HUES48 (cell line): ENCODE data around the gene SOX21.
"Not testable (repeated sequence)": the region's sequence is repeated elsewhere in the genome, so short reads cannot be mapped to it uniquely, and the experiment has no call there.

Experiments used
- H3K27ac ChIP-seq: one replicate; pipeline ENCODE4 v1.7.0; 2013; ENCODE audit warnings: low read depth, low read length, inconsistent platforms
- H3K27me3 ChIP-seq: 2 replicates; pipeline ENCODE4 v1.6.1; 2013; ENCODE audit warnings: mild to moderate bottlenecking, low read length; ENCODE audit not compliant: control insufficient read depth, insufficient read depth
- H3K36me3 ChIP-seq: 2 replicates; pipeline ENCODE4 v1.6.1; 2013; ENCODE audit warnings: low read length; ENCODE audit not compliant: control insufficient read depth, insufficient read depth
- H3K4me1 ChIP-seq: 2 replicates; pipeline ENCODE4 v1.6.1; 2013; ENCODE audit warnings: mild to moderate bottlenecking, low read length; ENCODE audit not compliant: control insufficient read depth, insufficient read depth
- H3K4me3 ChIP-seq: 2 replicates; pipeline ENCODE4 v1.5.1; 2013; ENCODE audit warnings: mild to moderate bottlenecking, low read depth, low read length
- H3K9ac ChIP-seq: 2 replicates; pipeline ENCODE4 v1.6.1; 2013; ENCODE audit warnings: mild to moderate bottlenecking, low read depth, low read length, moderate library complexity
- H3K9me3 ChIP-seq: 2 replicates; pipeline ENCODE4 v1.6.1; 2013; ENCODE audit warnings: low read length; ENCODE audit not compliant: control insufficient read depth, insufficient read depth

SOX21 gene

GRCh38 chr13:94718697-94719096 lies 6.4 kb upstream of the SOX21 start:
- H3K36me3 ChIP-seq, H3K9ac ChIP-seq, H3K27ac ChIP-seq, H3K9me3 ChIP-seq, H3K4me3 ChIP-seq: not testable (repeated sequence)
- peaks cover 25% of the 10 kb centered on the region for H3K27me3 ChIP-seq
- H3K4me1 ChIP-seq: peaks cover 37% of the 10 kb centered on the region

DNA sequence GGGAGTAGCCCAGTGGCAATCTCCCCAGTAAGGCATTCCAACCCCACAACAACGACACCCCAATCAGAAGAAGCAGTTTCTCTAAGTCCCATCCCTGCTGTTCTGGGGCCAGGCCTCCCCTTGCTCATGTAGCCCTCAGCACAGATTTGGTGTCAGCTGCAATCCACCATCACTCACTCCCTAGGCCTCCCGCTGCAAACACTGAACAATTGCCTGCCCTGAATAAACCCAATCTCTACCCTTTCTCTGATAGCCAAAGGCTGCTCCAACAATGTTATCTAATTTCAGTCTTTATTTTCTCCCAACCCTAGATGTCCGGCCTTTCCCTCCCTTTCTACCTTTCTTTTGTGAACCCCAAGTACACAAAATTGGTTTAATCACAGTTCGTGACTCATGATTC lies 5.6 kb upstream of the SOX21 start:
- Histone ChIP-seq H3K27me3 (peaks cover 31% of the 10 kb centered on the region), H3K27ac (peak overlapping the region; percentile 8), H3K9ac (no peak overlapping the region), H3K9me3 (no peaks in the 10 kb centered on the region), H3K4me3 (no peak overlapping the region), H3K4me1 (peaks cover 39% of the 10 kb centered on the region), H3K36me3 (no peaks in the 10 kb centered on the region)

DNA sequence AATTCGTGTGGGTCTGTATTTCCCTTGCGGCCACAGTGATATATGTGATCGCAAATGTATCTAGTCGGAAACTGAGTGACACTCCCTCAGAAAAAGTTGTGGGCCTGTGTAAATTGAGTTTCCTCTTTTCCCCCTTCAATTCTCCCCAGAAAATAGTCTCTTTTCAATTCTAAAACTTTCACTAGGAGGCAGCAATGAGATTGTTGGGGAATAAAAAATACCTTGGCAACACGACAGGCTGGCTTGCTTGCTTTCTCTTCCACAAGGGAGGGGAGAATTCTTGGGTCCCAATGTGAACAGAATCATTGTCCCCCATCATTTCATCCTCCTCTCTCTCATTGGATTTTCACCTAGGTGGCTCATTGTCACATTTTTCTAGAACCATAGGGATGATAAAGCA lies 3.7 kb upstream of the SOX21 start:
- Histone ChIP-seq H3K9ac (no peak overlapping the region), H3K36me3 (no peaks in the 10 kb centered on the region), H3K27ac (no peak overlapping the region), H3K9me3 (no peaks in the 10 kb centered on the region), H3K4me3 (no peak overlapping the region), H3K4me1 (peaks cover 39% of the 10 kb centered on the region), H3K27me3 (peaks cover 47% of the 10 kb centered on the region)

DNA sequence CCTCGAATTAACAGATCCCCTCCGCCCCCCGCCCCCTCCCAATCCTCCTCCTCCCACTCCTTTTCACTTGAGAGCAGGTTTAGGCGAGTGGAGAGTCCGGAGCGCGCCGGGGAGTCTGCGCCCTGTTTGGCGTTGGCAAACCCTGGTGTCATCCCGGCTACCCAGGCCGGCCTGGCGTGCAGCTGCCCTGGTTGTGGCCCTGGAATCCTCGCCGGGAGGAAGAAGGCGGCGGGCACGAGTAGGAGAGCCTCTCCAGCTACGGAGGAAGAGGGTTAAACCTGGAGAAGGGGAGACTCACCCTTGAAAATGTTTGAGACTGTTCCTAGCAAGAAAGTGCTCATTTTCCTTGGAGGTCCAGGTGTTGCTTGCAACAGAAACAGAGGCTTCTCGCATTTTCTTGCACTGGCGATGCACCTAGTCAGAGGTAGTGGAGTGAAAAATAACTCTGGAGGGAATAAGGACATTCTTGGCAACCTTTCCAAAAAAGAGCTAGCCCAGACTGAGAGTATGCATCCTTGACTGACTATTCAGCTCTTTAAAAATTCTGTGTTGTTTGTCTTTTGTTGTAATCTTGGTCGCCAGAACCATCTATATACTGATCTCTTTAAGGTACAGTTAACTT lies 1.3 kb upstream of the SOX21 start:
- no peaks in the 10 kb centered on the region for H3K9me3 ChIP-seq
- H3K4me1 ChIP-seq: peaks cover 57% of the 10 kb centered on the region
- H3K36me3 ChIP-seq: no peaks in the 10 kb centered on the region
- no peak overlapping the region for H3K9ac ChIP-seq
- H3K27me3 ChIP-seq: peaks cover 65% of the 10 kb centered on the region
- H3K4me3 ChIP-seq: peak overlapping the region; percentile 80
- peak overlapping the region; percentile 23 for H3K27ac ChIP-seq

DNA sequence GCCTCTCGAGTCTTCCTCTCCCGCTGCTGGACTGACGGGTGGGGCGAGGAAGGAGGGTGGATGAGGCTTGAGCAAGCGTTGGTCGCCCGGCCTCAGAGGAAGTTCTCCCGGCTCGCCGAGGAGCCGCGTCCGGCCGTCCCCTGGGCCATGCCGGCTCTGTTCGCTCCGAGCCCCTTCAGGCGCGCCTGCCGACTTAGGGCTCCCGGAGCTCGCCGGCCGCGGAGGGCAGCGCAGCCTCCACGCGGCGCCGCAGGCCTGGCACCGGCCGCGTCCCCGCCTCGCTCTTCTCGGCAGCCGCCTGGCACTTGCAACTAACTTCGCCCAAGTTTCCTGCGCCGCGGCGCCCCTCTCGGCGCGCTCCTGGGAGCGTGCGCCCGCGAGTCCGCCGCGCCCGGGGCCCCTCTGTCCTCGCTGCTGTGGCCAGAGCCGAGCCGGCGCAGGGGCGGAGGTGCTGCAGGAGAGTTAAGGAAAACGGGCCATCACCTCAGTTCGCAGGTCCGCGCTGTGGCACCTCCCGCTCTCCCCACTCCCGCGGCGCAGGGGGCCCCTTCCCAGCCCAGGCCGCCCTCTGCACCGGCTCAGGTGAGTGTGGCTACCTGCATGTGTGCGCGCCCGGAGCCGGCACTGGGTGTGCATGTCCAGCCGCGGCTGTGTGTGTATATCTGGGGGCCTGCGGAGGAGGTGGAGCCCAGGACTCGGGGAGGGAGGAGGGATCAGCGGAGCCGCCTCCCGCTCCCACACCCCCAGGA lies 641 bp upstream of the SOX21 start:
- Histone ChIP-seq H3K9ac (peak overlapping the region; percentile 47; the same call in 1 of the 2 replicates), H3K4me1 (peaks cover 62% of the 10 kb centered on the region), H3K27me3 (peaks cover 69% of the 10 kb centered on the region), H3K36me3 (no peaks in the 10 kb centered on the region), H3K27ac (peak overlapping the region; percentile 28), H3K4me3 (peak overlapping the region; percentile 80), H3K9me3 (no peaks in the 10 kb centered on the region)

GRCh38 chr13:94711561-94712286 lies 621 bp downstream of the SOX21 start:
- H3K27me3 ChIP-seq: peaks cover 78% of the 10 kb centered on the region
- H3K27ac ChIP-seq: peak overlapping the region; percentile 35

DNA sequence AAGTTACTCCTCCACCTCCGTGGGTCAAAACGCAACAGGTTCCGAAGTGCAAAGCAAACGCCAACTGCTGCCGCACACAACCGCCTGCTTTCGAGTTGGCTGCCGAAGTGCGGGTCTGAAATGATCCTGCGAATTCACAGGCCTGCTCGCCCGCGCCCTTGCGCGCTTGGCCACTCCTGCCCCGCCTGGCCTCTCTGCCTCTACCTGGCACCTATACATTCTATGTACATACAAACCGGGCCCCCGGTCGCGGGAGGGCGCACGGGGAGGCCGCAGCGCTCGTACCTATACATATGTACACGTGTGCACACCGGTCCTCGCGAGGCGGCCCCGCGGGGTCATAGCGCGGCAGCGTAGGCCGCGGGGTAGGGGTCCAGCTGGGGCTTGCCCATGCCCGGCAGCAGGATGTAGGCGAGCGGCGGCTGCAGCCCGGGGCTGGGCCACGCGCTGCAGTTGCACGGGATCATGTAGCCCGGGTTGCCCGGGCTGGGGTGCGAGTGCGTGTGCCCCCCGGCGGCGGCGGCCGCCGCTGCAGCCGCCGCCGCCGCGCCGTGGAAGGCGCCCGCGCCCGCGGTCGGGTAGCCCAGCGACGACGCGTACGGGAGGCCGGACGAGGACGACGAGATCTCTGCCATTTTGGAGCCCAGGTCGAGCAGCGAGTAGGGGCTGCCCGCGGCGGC lies 1.3 kb downstream of the SOX21 start:
- no peaks in the 10 kb centered on the region for H3K36me3 ChIP-seq
- no peaks in the 10 kb centered on the region for H3K9me3 ChIP-seq
- H3K4me3 ChIP-seq: peak overlapping the region; percentile 80
- H3K4me1 ChIP-seq: peaks cover 57% of the 10 kb centered on the region
- H3K9ac ChIP-seq: peak overlapping the region; percentile 76
- peak overlapping the region; percentile 71 for H3K27ac ChIP-seq
- H3K27me3 ChIP-seq: peaks cover 83% of the 10 kb centered on the region

More at GRCh38 chr13:94711561-94712286, 621 bp downstream of the SOX21 start:
- peak overlapping the region; percentile 72 for H3K9ac ChIP-seq
- H3K36me3 ChIP-seq: no peaks in the 10 kb centered on the region
- H3K4me1 ChIP-seq: peaks cover 59% of the 10 kb centered on the region
- no peaks in the 10 kb centered on the region for H3K9me3 ChIP-seq
- H3K4me3 ChIP-seq: peak overlapping the region; percentile 80

GRCh38 chr13:94710065-94710781 lies 2.1 kb downstream of the SOX21 start:
- H3K9ac ChIP-seq: peak overlapping the region; percentile 76
- peaks cover 58% of the 10 kb centered on the region for H3K4me1 ChIP-seq
- peak overlapping the region; percentile 80 for H3K4me3 ChIP-seq
- peaks cover 83% of the 10 kb centered on the region for H3K27me3 ChIP-seq
- H3K36me3 ChIP-seq: no peaks in the 10 kb centered on the region
- H3K9me3 ChIP-seq: no peaks in the 10 kb centered on the region
- peak overlapping the region; percentile 71 for H3K27ac ChIP-seq

- H3K27me3 ChIP-seq: peaks cover 82% of the 10 kb centered on the region
- peak overlapping the region; percentile 80 for H3K4me3 ChIP-seq
- H3K9ac ChIP-seq: peak overlapping the region; percentile 76; the same call in 1 of the 2 replicates
These were observed 3.1 kb downstream of the SOX21 start for GRCh38 chr13:94709001-94709834.

More at GRCh38 chr13:94709001-94709834, 3.1 kb downstream of the SOX21 start:
- Histone ChIP-seq H3K4me1 (peaks cover 57% of the 10 kb centered on the region), H3K9me3 (no peaks in the 10 kb centered on the region), H3K36me3 (no peaks in the 10 kb centered on the region), H3K27ac (peak overlapping the region; percentile 71)
